ENCODE results near the gene TNFSF4.

DNA sequence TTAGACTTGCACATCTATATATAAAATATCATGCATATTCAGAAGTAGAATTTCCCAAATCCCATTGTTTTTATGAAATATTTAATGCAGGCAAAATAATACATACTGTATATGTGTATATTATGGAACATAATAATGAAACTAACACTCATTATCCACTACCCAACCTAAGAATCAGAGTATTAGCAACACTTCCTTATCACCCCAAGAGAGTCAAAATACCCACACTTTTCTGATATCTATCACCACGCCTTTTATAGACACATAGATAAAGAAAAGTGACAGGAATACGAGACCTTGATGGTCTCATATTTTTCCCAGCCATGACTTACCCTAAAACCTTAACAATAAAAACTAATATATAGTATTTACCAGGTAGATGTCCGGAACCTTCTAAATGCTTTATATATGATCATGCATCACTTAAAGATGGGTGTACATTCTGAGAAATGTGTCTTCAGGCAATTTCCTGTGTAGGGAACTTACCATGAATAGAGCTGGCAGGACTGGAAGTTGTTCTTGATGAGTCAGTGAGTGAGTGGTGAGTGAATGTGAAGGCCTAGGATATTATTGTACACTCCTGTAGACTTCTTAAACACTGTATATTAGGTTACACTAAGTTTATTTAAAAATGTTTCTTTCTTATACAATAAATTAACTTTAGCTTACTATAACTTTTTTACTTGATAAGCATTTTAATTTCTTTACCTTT lies 45.5 kb downstream of the TNFSF4 start:
- no peak for TF ChIP-seq CTCF (IDR thresholded peaks at IDR 0.05)
- TF ChIP-seq POLR2A (IDR thresholded peaks at IDR 0.05): no peak
